ENCODE results near the gene CIAO2B. TPM values are rescaled to one million over a fixed set of nuclear protein-coding genes. Genes with fewer than 3 reads are reported as not detected.
"Not testable (repeated sequence)": the region's sequence is repeated elsewhere in the genome, so short reads cannot be mapped to it uniquely, and the experiment has no call there.

Gene CIAO2B
- total RNA-seq, 1 experiment from 2014 or later, result 135 TPM

- no peaks in the 10 kb centered on the region for H3K27me3 ChIP-seq
- no peaks in the 10 kb centered on the region for H3K9me3 ChIP-seq (replicated peaks)
- no peak overlapping the region for H3K27ac ChIP-seq
- H3K36me3 ChIP-seq, result 0 out of 2 replicates have a peak, but pooled peaks cover 3% of the 10 kb centered on the region
- no peak for DNase-seq
- peaks cover 5% of the 10 kb centered on the region for H3K4me1 ChIP-seq
- no peak overlapping the region for H3K4me3 ChIP-seq
These were observed 2.3 kb upstream of the CIAO2B start for GRCh38 chr16:66936462-66936861.

GRCh38 chr16:66935314-66936011, 1.3 kb upstream of the CIAO2B start, which contains the start of gene CES2:
CES2 (plus strand) TSS chr16:66935516; CDS start chr16:66935636, 120 bp downstream.
- DNase-seq, result no peak
- peaks cover 5% of the 10 kb centered on the region for H3K4me1 ChIP-seq
- 0 out of 2 replicates have a peak, but pooled peaks cover 3% of the 10 kb centered on the region for H3K36me3 ChIP-seq
- H3K9me3 ChIP-seq (replicated peaks), result no peaks in the 10 kb centered on the region
- H3K27me3 ChIP-seq, result no peaks in the 10 kb centered on the region
- peak within 1 kb of the TSS; percentile 71 for H3K27ac ChIP-seq
- H3K4me3 ChIP-seq, result peak within 1 kb of the TSS; percentile 95

- DNase-seq; H3K9me3 ChIP-seq (replicated peaks); H3K36me3 ChIP-seq; H3K27me3 ChIP-seq; H3K4me1 ChIP-seq: not testable (repeated sequence)
- H3K27ac ChIP-seq, result peak overlapping the region; percentile 71
- H3K4me3 ChIP-seq, result peak overlapping the region; percentile 95
These were observed 674 bp upstream of the CIAO2B start for GRCh38 chr16:66934839-66935313.

- no peak for DNase-seq
- Histone ChIP-seq H3K9me3 (replicated peaks) (no peaks in the 10 kb centered on the region), H3K4me1 (peaks cover 5% of the 10 kb centered on the region), H3K27ac (peak overlapping the region; percentile 71), H3K27me3 (no peaks in the 10 kb centered on the region), H3K4me3 (peak overlapping the region; percentile 95), H3K36me3 (0 out of 2 replicates have a peak, but pooled peaks cover 2% of the 10 kb centered on the region)
These were observed 445 bp downstream of the CIAO2B start for GRCh38 chr16:66933776-66934137.

- no peaks in the 10 kb centered on the region for H3K36me3 ChIP-seq
- no peak overlapping the region for H3K4me3 ChIP-seq
These were observed 2.1 kb downstream of the CIAO2B start for GRCh38 chr16:66932076-66932475.

GRCh38 chr16:66931665-66932064, 2.5 kb downstream of the CIAO2B start:
- Histone ChIP-seq H3K27me3 (no peaks in the 10 kb centered on the region), H3K27ac (no peak overlapping the region), H3K4me1 (peaks cover 25% of the 10 kb centered on the region), H3K9me3 (replicated peaks) (no peaks in the 10 kb centered on the region), H3K36me3 (no peaks in the 10 kb centered on the region), H3K4me3 (no peak overlapping the region)
- no peak for DNase-seq

More at GRCh38 chr16:66932076-66932475, 2.1 kb downstream of the CIAO2B start:
- no peaks in the 10 kb centered on the region for H3K9me3 ChIP-seq (replicated peaks)
- no peaks in the 10 kb centered on the region for H3K27me3 ChIP-seq
- H3K4me1 ChIP-seq, result peaks cover 21% of the 10 kb centered on the region
- H3K27ac ChIP-seq, result no peak overlapping the region
- no peak for DNase-seq

GRCh38 chr16:66930189-66930588, 4.0 kb downstream of the CIAO2B start:
- H3K4me3 ChIP-seq, result no peak overlapping the region
- H3K27me3 ChIP-seq, result no peaks in the 10 kb centered on the region
- no peaks in the 10 kb centered on the region for H3K9me3 ChIP-seq (replicated peaks)
- DNase-seq, result no peak
- H3K27ac ChIP-seq, result no peak overlapping the region
- no peaks in the 10 kb centered on the region for H3K36me3 ChIP-seq
- H3K4me1 ChIP-seq, result peaks cover 34% of the 10 kb centered on the region

GRCh38 chr16:66928702-66929388, 5.4 kb downstream of the CIAO2B start:
- DNase-seq, result peak; percentile 71 to 72
- Histone ChIP-seq H3K4me3 (no peak overlapping the region), H3K9me3 (replicated peaks) (no peaks in the 10 kb centered on the region), H3K4me1 (peaks cover 34% of the 10 kb centered on the region), H3K36me3 (no peaks in the 10 kb centered on the region), H3K27ac (no peak overlapping the region), H3K27me3 (peaks cover 5% of the 10 kb centered on the region)

GRCh38 chr16:66927918-66928649, 6.1 kb downstream of the CIAO2B start:
- H3K9me3 ChIP-seq (replicated peaks), result no peaks in the 10 kb centered on the region
- H3K27ac ChIP-seq, result no peak overlapping the region
- peak; percentile 48 to 54 for DNase-seq
- peaks cover 37% of the 10 kb centered on the region for H3K4me1 ChIP-seq
- no peak overlapping the region for H3K4me3 ChIP-seq
- no peaks in the 10 kb centered on the region for H3K36me3 ChIP-seq
- H3K27me3 ChIP-seq, result peaks cover 8% of the 10 kb centered on the region

GRCh38 chr16:66926961-66927436, 7.2 kb downstream of the CIAO2B start:
- DNase-seq, result peak; percentile 83 to 84
- peaks cover 40% of the 10 kb centered on the region for H3K4me1 ChIP-seq
- H3K27me3 ChIP-seq, result peaks cover 8% of the 10 kb centered on the region

GRCh38 chr16:66926171-66926947, 7.8 kb downstream of the CIAO2B start:
- no peaks in the 10 kb centered on the region for H3K36me3 ChIP-seq
- H3K27me3 ChIP-seq, result peaks cover 13% of the 10 kb centered on the region
- no peak for DNase-seq
- H3K27ac ChIP-seq, result no peak overlapping the region
- H3K9me3 ChIP-seq (replicated peaks), result no peaks in the 10 kb centered on the region
- no peak overlapping the region for H3K4me3 ChIP-seq
- H3K4me1 ChIP-seq, result peaks cover 40% of the 10 kb centered on the region

More at GRCh38 chr16:66926961-66927436, 7.2 kb downstream of the CIAO2B start:
- no peaks in the 10 kb centered on the region for H3K36me3 ChIP-seq
- H3K9me3 ChIP-seq (replicated peaks), result no peaks in the 10 kb centered on the region
- H3K27ac ChIP-seq, result no peak overlapping the region
- H3K4me3 ChIP-seq, result no peak overlapping the region

- no peak for DNase-seq
- H3K27ac ChIP-seq, result no peak within 1 kb of the TSS
- H3K4me3 ChIP-seq, result no peak within 1 kb of the TSS
- no peaks in the 10 kb centered on the region for H3K36me3 ChIP-seq
- H3K4me1 ChIP-seq, result peaks cover 40% of the 10 kb centered on the region
- H3K9me3 ChIP-seq (replicated peaks), result no peaks in the 10 kb centered on the region
- H3K27me3 ChIP-seq, result peaks cover 18% of the 10 kb centered on the region
These were observed 8.8 kb downstream of the CIAO2B start, which contains the start of gene RRAD for GRCh38 chr16:66925322-66925840. RRAD (minus strand) TSS chr16:66925535; CDS start chr16:66925179, 356 bp downstream.

- Histone ChIP-seq H3K36me3 (no peaks in the 10 kb centered on the region), H3K27ac (no peak overlapping the region), H3K27me3 (peaks cover 18% of the 10 kb centered on the region), H3K9me3 (replicated peaks) (no peaks in the 10 kb centered on the region), H3K4me1 (peaks cover 40% of the 10 kb centered on the region), H3K4me3 (no peak overlapping the region)
- DNase-seq, result no peak
These were observed 9.5 kb downstream of the CIAO2B start for GRCh38 chr16:66924527-66925321.
